ENCODE results near the gene C12orf76.
A peak's percentile ranks its signal among the peaks of the same experiment; 100 is the strongest.
"Not testable (repeated sequence)": the region's sequence is repeated elsewhere in the genome, so short reads cannot be mapped to it uniquely, and the experiment has no call there.

C12orf76 gene

GRCh38 chr12:110090266-110091135 lies 42.2 kb upstream of the C12orf76 start:
- H3K36me3 ChIP-seq (replicated peaks; ENCODE audit: low read depth, low read length): no peaks in the 10 kb centered on the region
- H3K79me2 ChIP-seq (ENCODE audit: low read length): no peaks in the 10 kb centered on the region
- TF ChIP-seq EZH2phosphoT487 (IDR thresholded peaks at IDR 0.05; ENCODE audit: low read depth): no peak
- no peak for TF ChIP-seq CTCF (IDR thresholded peaks at IDR 0.05; ENCODE audit: low read depth, low read length)
- H2AFZ ChIP-seq (ENCODE audit: low read depth, low read length): no peak overlapping the region
- H3K27ac ChIP-seq (ENCODE audit: low read length): no peak overlapping the region
- H3K27me3 ChIP-seq (ENCODE audit: low read depth, low read length): peaks cover 31% of the 10 kb centered on the region
- no peak overlapping the region for H3K9ac ChIP-seq (ENCODE audit: low read length)
- H3K4me2 ChIP-seq (ENCODE audit: low read length): no peak overlapping the region
- peaks cover 5% of the 10 kb centered on the region; the same call in 1 of the 2 replicates for H3K4me1 ChIP-seq (ENCODE audit: low read length)
- no peak overlapping the region for H3K4me3 ChIP-seq (ENCODE audit: low read length)
- H3K9me3 ChIP-seq (ENCODE audit: insufficient read depth, low read length): no peaks in the 10 kb centered on the region
- no peaks in the 10 kb centered on the region for H4K20me1 ChIP-seq (ENCODE audit: insufficient read depth, low read length)

GRCh38 chr12:110088936-110089335 lies 40.6 kb upstream of the C12orf76 start:
- no peak overlapping the region for H3K27ac ChIP-seq (ENCODE audit: low read length)
- H3K4me3 ChIP-seq (ENCODE audit: low read length): no peak overlapping the region
- H3K9me3 ChIP-seq (ENCODE audit: insufficient read depth, low read length): no peaks in the 10 kb centered on the region
- H2AFZ ChIP-seq (ENCODE audit: low read depth, low read length): no peak overlapping the region
- peak overlapping the region; percentile 9; the same call in 1 of the 2 replicates for H3K4me2 ChIP-seq (ENCODE audit: low read length)
- no peaks in the 10 kb centered on the region for H3K79me2 ChIP-seq (ENCODE audit: low read length)
- TF ChIP-seq CTCF (IDR thresholded peaks at IDR 0.05; ENCODE audit: low read depth, low read length) (no peak), EZH2phosphoT487 (IDR thresholded peaks at IDR 0.05; ENCODE audit: low read depth) (no peak)
- H3K27me3 ChIP-seq (ENCODE audit: low read depth, low read length): peaks cover 30% of the 10 kb centered on the region
- no peak overlapping the region for H3K9ac ChIP-seq (ENCODE audit: low read length)
- no peaks in the 10 kb centered on the region for H4K20me1 ChIP-seq (ENCODE audit: insufficient read depth, low read length)
- no peaks in the 10 kb centered on the region for H3K36me3 ChIP-seq (replicated peaks; ENCODE audit: low read depth, low read length)
- peaks cover 5% of the 10 kb centered on the region; the same call in 1 of the 2 replicates for H3K4me1 ChIP-seq (ENCODE audit: low read length)

GRCh38 chr12:110088216-110088615 lies 39.9 kb upstream of the C12orf76 start:
- H3K36me3 ChIP-seq (replicated peaks; ENCODE audit: low read depth, low read length); H3K79me2 ChIP-seq (ENCODE audit: low read length); H2AFZ ChIP-seq (ENCODE audit: low read depth, low read length); H3K4me2 ChIP-seq (ENCODE audit: low read length); H3K9me3 ChIP-seq (ENCODE audit: insufficient read depth, low read length); H4K20me1 ChIP-seq (ENCODE audit: insufficient read depth, low read length); H3K4me1 ChIP-seq (ENCODE audit: low read length); H3K27ac ChIP-seq (ENCODE audit: low read length); H3K9ac ChIP-seq (ENCODE audit: low read length); H3K4me3 ChIP-seq (ENCODE audit: low read length): not testable (repeated sequence)
- peaks cover 25% of the 10 kb centered on the region for H3K27me3 ChIP-seq (ENCODE audit: low read depth, low read length)

GRCh38 chr12:110084314-110085015 lies 36.1 kb upstream of the C12orf76 start:
- H3K36me3 ChIP-seq (replicated peaks; ENCODE audit: low read depth, low read length): no peaks in the 10 kb centered on the region
- no peak overlapping the region for H3K4me3 ChIP-seq (ENCODE audit: low read length)
- H3K4me1 ChIP-seq (ENCODE audit: low read length): peaks cover 12% of the 10 kb centered on the region
- no peak overlapping the region for H3K27ac ChIP-seq (ENCODE audit: low read length)
- no peak overlapping the region for H3K4me2 ChIP-seq (ENCODE audit: low read length)
- no peak for TF ChIP-seq CTCF (IDR thresholded peaks at IDR 0.05; ENCODE audit: low read depth, low read length)
- TF ChIP-seq EZH2phosphoT487 (IDR thresholded peaks at IDR 0.05; ENCODE audit: low read depth): no peak
- no peak overlapping the region for H3K9ac ChIP-seq (ENCODE audit: low read length)
- no peak overlapping the region for H2AFZ ChIP-seq (ENCODE audit: low read depth, low read length)
- no peaks in the 10 kb centered on the region for H4K20me1 ChIP-seq (ENCODE audit: insufficient read depth, low read length)
- H3K79me2 ChIP-seq (ENCODE audit: low read length): no peaks in the 10 kb centered on the region
- 0 out of 2 replicates have a peak, but pooled peaks cover 3% of the 10 kb centered on the region for H3K27me3 ChIP-seq (ENCODE audit: low read depth, low read length)
- no peaks in the 10 kb centered on the region for H3K9me3 ChIP-seq (ENCODE audit: insufficient read depth, low read length)
